Tibial nerve (tissue), 4 donors: ENCODE data around the gene CHMP1B. TPM values are rescaled to one million over a fixed set of nuclear protein-coding genes. Genes with fewer than 3 reads are reported as not detected.

ENCODE experiments used
- DNase-seq, 2 donors: peaks; one replicate each; pipeline ENCODE4 v3.0.0-alpha.2; 2019; ENCODE audit warnings: low spot score in 2 of 2
- H3K27ac ChIP-seq, 4 donors: fragments of 200-600 bp; sonication (generic) in 3 of 4; one replicate each; pipeline ENCODE4 v1.5.1; 2017 to 2019; ENCODE audit warnings: mild to moderate bottlenecking in 1 of 4
- H3K27me3 ChIP-seq, 2 donors: fragments of 200-600 bp; sonication (generic) in 1 of 2; one replicate each; pipeline versions ENCODE4 v1.5.1 to v1.6.0; 2017 to 2019
- H3K36me3 ChIP-seq, 3 donors: fragments of 200-600 bp; sonication (generic); one replicate each; pipeline ENCODE4 v1.5.1; 2018 to 2019
- H3K4me1 ChIP-seq, 4 donors: fragments of 200-600 bp; sonication (generic) in 3 of 4; one replicate each; pipeline ENCODE4 v1.5.1; 2017 to 2019
- H3K4me3 ChIP-seq, 4 donors: fragments of 200-600 bp; sonication (generic) in 3 of 4; one replicate each; pipeline ENCODE4 v1.5.1; 2017 to 2019; ENCODE audit warnings: mild to moderate bottlenecking in 1 of 4, moderate library complexity in 1 of 4
- H3K9me3 ChIP-seq, 4 donors: fragments of 200-600 bp; sonication (generic) in 3 of 4; one replicate each; pipeline ENCODE4 v1.5.1; 2017 to 2019
- CTCF ChIP-seq, 5 experiments: fragments of 200-600 bp in 3 of 5; fragments of 450-650 bp in 2 of 5; sonication (generic) in 3 of 5; IDR thresholded peaks; one replicate each; pipeline ENCODE4 v1.5.1; 2016 to 2019; ENCODE audit warnings: antibody characterized with exemption in 5 of 5, mild to moderate bottlenecking in 3 of 5, moderate library complexity in 2 of 5
- EP300 ChIP-seq, 2 donors: sonication (generic); formaldehyde crosslinking; IDR thresholded peaks; one replicate each; pipeline ENCODE4 v1.6.1; 2017; ENCODE audit warnings: antibody characterized with exemption in 2 of 2, mild to moderate bottlenecking in 1 of 2
- POLR2A ChIP-seq, 2 donors: fragments of 450-650 bp; IDR thresholded peaks; one replicate each; pipeline ENCODE4 v1.6.1; 2017; ENCODE audit warnings: antibody characterized with exemption in 2 of 2, mild to moderate bottlenecking in 2 of 2, moderate library complexity in 2 of 2
- WGBS, 2 donors: methylation state at CpG; one replicate each; pipeline ENCODE4 v1.1.5; 2018; 5-methylcytosine and 5-hydroxymethylcytosine counted together
- total RNA-seq, 4 donors: library from RNA; depleted of rRNA; stranded (reverse); fragments of >200 nt; gene quantifications; one replicate each; pipeline ENCODE4 v1.1.0, GENCODE V29; 2016

The CHMP1B gene
- total RNA-seq, 4 donors from 2014 or later = 31.2 to 49.8 (median 38.1) TPM

GRCh38 chr18:11880586-11881304 is 29.5 kb downstream of the CHMP1B start:
- Histone ChIP-seq H3K4me1 (peaks cover 0 to 3% (median 0%) of the 10 kb centered on the region in 4 donors), H3K36me3 (peaks cover 0 to 89% (median 0%) of the 10 kb centered on the region in 3 donors), H3K4me3 (no peak overlapping the region), H3K27me3 (no peaks in the 10 kb centered on the region), H3K27ac (no peak overlapping the region), H3K9me3 (no peaks in the 10 kb centered on the region)
- WGBS, 2 donors = 90 to 95% methylated on average over 30 of the region's 30 CpGs
- TF ChIP-seq CTCF (IDR thresholded peaks at IDR 0.05) = no peak
- TF ChIP-seq EP300 (IDR thresholded peaks at IDR 0.05) = no peak
- TF ChIP-seq POLR2A (IDR thresholded peaks at IDR 0.05) = no peak
- DNase-seq = no peak

GRCh38 chr18:11882636-11883035 is 31.4 kb downstream of the CHMP1B start:
- no peak for TF ChIP-seq EP300 (IDR thresholded peaks at IDR 0.05)
- no peak for TF ChIP-seq POLR2A (IDR thresholded peaks at IDR 0.05)
- TF ChIP-seq CTCF (IDR thresholded peaks at IDR 0.05) = no peak
- Histone ChIP-seq H3K4me1 (peaks cover 0 to 3% (median 0%) of the 10 kb centered on the region in 4 donors), H3K4me3 (no peak overlapping the region), H3K27me3 (no peaks in the 10 kb centered on the region), H3K9me3 (no peaks in the 10 kb centered on the region), H3K27ac (no peak overlapping the region), H3K36me3 (peaks cover 0 to 89% (median 10%) of the 10 kb centered on the region in 3 donors)
- no peak for DNase-seq
- 62 to 71% methylated on average over 4 of the region's 4 CpGs for WGBS, 2 donors

- Histone ChIP-seq H3K36me3 (peaks cover 0 to 90% (median 10%) of the 10 kb centered on the region in 3 donors), H3K27me3 (no peaks in the 10 kb centered on the region), H3K9me3 (no peaks in the 10 kb centered on the region), H3K4me3 (no peak overlapping the region), H3K27ac (no peak overlapping the region), H3K4me1 (peaks cover 0 to 3% (median 0%) of the 10 kb centered on the region in 4 donors)
- WGBS, 2 donors = 59 to 76% methylated on average over 1 of the region's 1 CpG
- DNase-seq = no peak
- TF ChIP-seq EP300 (IDR thresholded peaks at IDR 0.05) = peak in 1 of 2 donors; percentile 29
- TF ChIP-seq CTCF (IDR thresholded peaks at IDR 0.05) = no peak
These were observed 31.9 kb downstream of the CHMP1B start for GRCh38 chr18:11883153-11883552.

- TF ChIP-seq POLR2A (IDR thresholded peaks at IDR 0.05) (no peak), CTCF (IDR thresholded peaks at IDR 0.05) (no peak), EP300 (IDR thresholded peaks at IDR 0.05) (no peak)
- no peak for DNase-seq
- no peak overlapping the region for H3K27ac ChIP-seq
- H3K9me3 ChIP-seq = no peaks in the 10 kb centered on the region
- H3K4me1 ChIP-seq = peaks cover 0 to 3% (median 0%) of the 10 kb centered on the region in 4 donors
- no peaks in the 10 kb centered on the region for H3K27me3 ChIP-seq
- H3K36me3 ChIP-seq = peaks cover 0 to 92% (median 15%) of the 10 kb centered on the region in 3 donors
- no peak overlapping the region for H3K4me3 ChIP-seq
- WGBS, 2 donors = 79 to 88% methylated on average over 11 to 12 of the region's 12 CpGs
These were observed 33.3 kb downstream of the CHMP1B start for GRCh38 chr18:11884396-11885030.
